Suprapubic skin (tissue), 4 donors: Measurements from ENCODE around the gene ADK. TPM values are rescaled to one million over a fixed set of nuclear protein-coding genes. Genes with fewer than 3 reads are reported as not detected.
A peak's percentile ranks its signal among the peaks of the same experiment; 100 is the strongest.

ENCODE experiments used
- DNase-seq, 2 donors: peaks; one replicate each; pipeline ENCODE4 v3.0.0-alpha.2; 2019; ENCODE audit warnings: low spot score in 2 of 2
- H3K27ac ChIP-seq: fragments of 200-600 bp; sonication (generic); one replicate; pipeline ENCODE4 v1.5.1; 2019
- H3K27me3 ChIP-seq: fragments of 200-600 bp; sonication (generic); one replicate; pipeline ENCODE4 v1.5.1; 2019
- H3K36me3 ChIP-seq: fragments of 200-600 bp; sonication (generic); one replicate; pipeline ENCODE4 v1.5.1; 2019
- H3K4me1 ChIP-seq: fragments of 200-600 bp; sonication (generic); one replicate; pipeline ENCODE4 v1.5.1; 2019
- H3K4me3 ChIP-seq: fragments of 200-600 bp; sonication (generic); one replicate; pipeline ENCODE4 v1.5.1; 2019; ENCODE audit warnings: mild to moderate bottlenecking
- H3K9me3 ChIP-seq: fragments of 200-600 bp; sonication (generic); one replicate; pipeline ENCODE4 v1.5.1; 2019
- CTCF ChIP-seq, 2 donors: fragments of 200-600 bp in 1 of 2; fragments of 450-650 bp in 1 of 2; sonication (generic) in 1 of 2; IDR thresholded peaks; one replicate each; pipeline ENCODE4 v1.5.1; 2016 to 2019; ENCODE audit warnings: antibody characterized with exemption in 2 of 2, mild to moderate bottlenecking in 1 of 2, moderate library complexity in 1 of 2
- EP300 ChIP-seq: sonication (generic); formaldehyde crosslinking; IDR thresholded peaks from one replicate; pipeline ENCODE4 v1.6.1; 2017; ENCODE audit warnings: antibody characterized with exemption
- POLR2A ChIP-seq, 2 donors: fragments of 450-650 bp; IDR thresholded peaks; one replicate each; pipeline ENCODE4 v1.6.1; 2017; ENCODE audit warnings: antibody characterized with exemption in 2 of 2, mild to moderate bottlenecking in 2 of 2, moderate library complexity in 2 of 2
- POLR2AphosphoS5 ChIP-seq, 3 donors: sonication (generic); formaldehyde crosslinking; IDR thresholded peaks; one replicate each; pipeline ENCODE4 v1.6.1; 2017; ENCODE audit warnings: antibody characterized with exemption in 3 of 3
- WGBS: methylation state at CpG from one replicate; pipeline ENCODE4 v1.1.5; 2018; 5-methylcytosine and 5-hydroxymethylcytosine counted together
- total RNA-seq, 4 donors: library from RNA; depleted of rRNA; stranded (reverse); fragments of >200 nt; gene quantifications; one replicate each; pipeline ENCODE4 v1.1.0, GENCODE V29; 2016

ADK gene
- total RNA-seq, 4 donors from 2014 or later, result 33.0 to 57.3 (median 48.0) TPM

GRCh38 chr10:74238516-74238915, 87.5 kb downstream of the ADK start:
- no peak overlapping the region for H3K4me3 ChIP-seq
- no peaks in the 10 kb centered on the region for H3K27me3 ChIP-seq
- 81% methylated on average over 2 of the region's 2 CpGs for WGBS
- TF ChIP-seq CTCF (IDR thresholded peaks at IDR 0.05), result no peak
- TF ChIP-seq POLR2A (IDR thresholded peaks at IDR 0.05), result no peak
- H3K9me3 ChIP-seq, result no peaks in the 10 kb centered on the region
- H3K4me1 ChIP-seq, result peaks cover 8% of the 10 kb centered on the region
- H3K36me3 ChIP-seq, result peaks cover 9% of the 10 kb centered on the region
- no peak for DNase-seq
- H3K27ac ChIP-seq, result no peak overlapping the region

- no peaks in the 10 kb centered on the region for H3K27me3 ChIP-seq
- H3K27ac ChIP-seq, result no peak overlapping the region
- TF ChIP-seq POLR2A (IDR thresholded peaks at IDR 0.05) (no peak), EP300 (no peak), POLR2AphosphoS5 (IDR thresholded peaks at IDR 0.05) (no peak), CTCF (IDR thresholded peaks at IDR 0.05) (no peak)
- H3K36me3 ChIP-seq, result peaks cover 10% of the 10 kb centered on the region
- no peaks in the 10 kb centered on the region for H3K9me3 ChIP-seq
- H3K4me1 ChIP-seq, result peaks cover 11% of the 10 kb centered on the region
- DNase-seq, result no peak
- H3K4me3 ChIP-seq, result no peak overlapping the region
- WGBS, result 94% methylated on average over 9 of the region's 10 CpGs
These were observed 92.0 kb downstream of the ADK start for GRCh38 chr10:74243067-74243466.

- WGBS, result 10% methylated on average over 3 of the region's 3 CpGs
- H3K27ac ChIP-seq, result no peak overlapping the region
- TF ChIP-seq EP300 (no peak), CTCF (IDR thresholded peaks at IDR 0.05) (peak; percentile 13 to 26)
- H3K9me3 ChIP-seq, result no peaks in the 10 kb centered on the region
- no peak overlapping the region for H3K4me3 ChIP-seq
- no peak for DNase-seq
- no peaks in the 10 kb centered on the region for H3K27me3 ChIP-seq
- H3K36me3 ChIP-seq, result peaks cover 10% of the 10 kb centered on the region
- H3K4me1 ChIP-seq, result peaks cover 8% of the 10 kb centered on the region
These were observed 93.2 kb downstream of the ADK start for GRCh38 chr10:74244097-74244685.

GRCh38 chr10:74244807-74245206, 93.8 kb downstream of the ADK start:
- no peak for TF ChIP-seq EP300
- TF ChIP-seq POLR2AphosphoS5 (IDR thresholded peaks at IDR 0.05), result no peak
- no peak for TF ChIP-seq POLR2A (IDR thresholded peaks at IDR 0.05)
- TF ChIP-seq CTCF (IDR thresholded peaks at IDR 0.05), result no peak
- WGBS, result 72% methylated on average over 2 of the region's 2 CpGs
- H3K36me3 ChIP-seq, result peaks cover 10% of the 10 kb centered on the region
- H3K27ac ChIP-seq, result no peak overlapping the region
- H3K27me3 ChIP-seq, result no peaks in the 10 kb centered on the region
- H3K4me1 ChIP-seq, result peaks cover 8% of the 10 kb centered on the region
- no peaks in the 10 kb centered on the region for H3K9me3 ChIP-seq
- DNase-seq, result no peak
- no peak overlapping the region for H3K4me3 ChIP-seq

- Histone ChIP-seq H3K36me3 (peaks cover 10% of the 10 kb centered on the region), H3K4me1 (peaks cover 8% of the 10 kb centered on the region)
- TF ChIP-seq CTCF (IDR thresholded peaks at IDR 0.05), result no peak
- TF ChIP-seq POLR2A (IDR thresholded peaks at IDR 0.05), result no peak
- no peak for TF ChIP-seq POLR2AphosphoS5 (IDR thresholded peaks at IDR 0.05)
- no peak for TF ChIP-seq EP300
These were observed 95.5 kb downstream of the ADK start for GRCh38 chr10:74246495-74246894.

More at GRCh38 chr10:74246495-74246894, 95.5 kb downstream of the ADK start:
- DNase-seq, result no peak
- Histone ChIP-seq H3K27me3 (no peaks in the 10 kb centered on the region), H3K9me3 (no peaks in the 10 kb centered on the region), H3K4me3 (no peak overlapping the region), H3K27ac (no peak overlapping the region)
